GM18951 (cell line): ENCODE results near the gene ZMYM3.
"Not testable (repeated sequence)": the region's sequence is repeated elsewhere in the genome, so short reads cannot be mapped to it uniquely, and the experiment has no call there.

Experiments used
- POLR2A ChIP-seq: IDR thresholded peaks from 4 replicates; pipeline ENCODE4 v1.6.1; 2011; ENCODE audit warnings: mild to moderate bottlenecking; ENCODE audit not compliant: insufficient read length, insufficient read depth; ENCODE audit errors: extremely low read depth
- in situ Hi-C: fragments of 300-500 bp; cut with MboI; formaldehyde crosslinking; loops from one replicate; pipeline ENCODE4 v1.12.0; 2022; ENCODE audit warnings: low sequenced_read_pairs, mixed read lengths, inconsistent platforms; ENCODE audit not compliant: unreplicated experiment

ZMYM3 gene

GRCh38 chrX:71282514-71283402 lies 28.8 kb upstream of the ZMYM3 start:
- TF ChIP-seq POLR2A, result no peak
- in situ Hi-C loops, result no loop called here

- in situ Hi-C loops, result not testable (repeated sequence)
Observed at GRCh38 chrX:71281300-71281699, 27.4 kb upstream of the ZMYM3 start.

- in situ Hi-C loops, result not testable (repeated sequence)
Observed at GRCh38 chrX:71272313-71272712, 18.4 kb upstream of the ZMYM3 start.

GRCh38 chrX:71269801-71270395 lies 16.0 kb upstream of the ZMYM3 start:
- no peak for TF ChIP-seq POLR2A
- in situ Hi-C loops, result no loop called here

GRCh38 chrX:71268624-71269023 lies 14.7 kb upstream of the ZMYM3 start:
- in situ Hi-C loops, result not testable (repeated sequence)

GRCh38 chrX:71256856-71257255 lies 2.9 kb upstream of the ZMYM3 start:
- TF ChIP-seq POLR2A, result no peak
- in situ Hi-C loops, result no loop called here

GRCh38 chrX:71256051-71256450 lies 2.1 kb upstream of the ZMYM3 start:
- in situ Hi-C loops, result no loop called here
- TF ChIP-seq POLR2A, result no peak

- in situ Hi-C loops, result no loop called here
- TF ChIP-seq POLR2A, result no peak
Observed at GRCh38 chrX:71253253-71254091, 468 bp downstream of the ZMYM3 start.

GRCh38 chrX:71252221-71252620 lies 1.7 kb downstream of the ZMYM3 start:
- in situ Hi-C loops, result no loop called here
- TF ChIP-seq POLR2A, result no peak

- no peak for TF ChIP-seq POLR2A
- in situ Hi-C loops, result no loop called here
Observed at GRCh38 chrX:71251466-71251973, 2.4 kb downstream of the ZMYM3 start.

GRCh38 chrX:71250841-71251240 lies 3.1 kb downstream of the ZMYM3 start:
- TF ChIP-seq POLR2A, result no peak
- in situ Hi-C loops, result no loop called here

GRCh38 chrX:71245159-71245558 lies 8.8 kb downstream of the ZMYM3 start:
- in situ Hi-C loops, result no loop called here
- no peak for TF ChIP-seq POLR2A

GRCh38 chrX:71244359-71245128 lies 9.4 kb downstream of the ZMYM3 start:
- TF ChIP-seq POLR2A, result no peak
- in situ Hi-C loops, result no loop called here
